HG02642 (cell line): ENCODE data around the gene MYPOP.
"Not testable (repeated sequence)": the region's sequence is repeated elsewhere in the genome, so short reads cannot be mapped to it uniquely, and the experiment has no call there.

Source experiments
- ATAC-seq: cut with Tn5 transposase; IDR thresholded peaks from one replicate; pipeline ENCODE4 v1.9.1; 2021; ENCODE audit warnings: mild to moderate bottlenecking; ENCODE audit not compliant: unreplicated experiment, poor library complexity

Gene MYPOP

DNA sequence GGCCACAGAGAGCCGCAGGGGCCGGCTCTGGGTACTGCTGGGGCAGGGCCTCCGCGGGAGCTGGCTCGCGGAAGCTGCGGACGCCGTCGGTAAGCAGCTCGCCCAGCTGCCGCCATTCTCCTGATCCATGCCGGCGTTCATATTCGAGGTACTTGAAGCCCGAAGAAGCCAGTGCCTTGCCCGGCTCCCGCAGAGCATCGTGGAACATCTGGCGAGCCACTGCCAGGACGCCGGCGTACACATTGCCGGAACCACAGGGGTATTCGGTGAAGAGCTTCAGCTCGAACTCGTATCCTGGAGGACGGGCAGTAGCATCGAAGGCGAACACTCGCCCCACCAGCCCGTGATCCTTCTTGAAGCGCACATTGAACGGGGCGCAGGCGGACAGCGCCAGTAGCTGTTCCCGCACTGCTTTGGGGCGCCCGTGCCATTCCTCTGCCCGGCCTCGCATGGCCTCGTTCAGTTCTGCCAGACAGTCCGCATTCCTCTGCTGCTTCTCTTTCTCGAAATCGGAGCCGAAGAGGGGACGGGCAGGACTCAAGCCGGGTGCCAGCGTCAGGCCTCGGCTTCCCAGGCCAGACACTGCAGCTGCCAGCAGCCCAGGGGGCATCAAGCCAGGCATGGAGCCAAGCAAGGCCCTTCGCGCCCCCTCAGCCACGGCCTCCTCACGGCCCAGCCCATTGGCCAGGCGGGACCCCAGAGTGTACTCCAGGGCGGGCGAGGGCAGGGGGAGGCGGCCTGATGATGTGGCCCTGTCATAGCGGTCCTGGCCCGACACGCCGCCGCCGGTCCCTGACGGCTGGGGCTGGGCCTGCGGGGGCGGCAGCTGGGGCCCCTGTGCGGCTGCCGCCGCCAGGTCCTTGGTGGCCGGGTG is 17.5 kb downstream of the MYPOP start:
- ATAC-seq = peak; percentile 2

DNA sequence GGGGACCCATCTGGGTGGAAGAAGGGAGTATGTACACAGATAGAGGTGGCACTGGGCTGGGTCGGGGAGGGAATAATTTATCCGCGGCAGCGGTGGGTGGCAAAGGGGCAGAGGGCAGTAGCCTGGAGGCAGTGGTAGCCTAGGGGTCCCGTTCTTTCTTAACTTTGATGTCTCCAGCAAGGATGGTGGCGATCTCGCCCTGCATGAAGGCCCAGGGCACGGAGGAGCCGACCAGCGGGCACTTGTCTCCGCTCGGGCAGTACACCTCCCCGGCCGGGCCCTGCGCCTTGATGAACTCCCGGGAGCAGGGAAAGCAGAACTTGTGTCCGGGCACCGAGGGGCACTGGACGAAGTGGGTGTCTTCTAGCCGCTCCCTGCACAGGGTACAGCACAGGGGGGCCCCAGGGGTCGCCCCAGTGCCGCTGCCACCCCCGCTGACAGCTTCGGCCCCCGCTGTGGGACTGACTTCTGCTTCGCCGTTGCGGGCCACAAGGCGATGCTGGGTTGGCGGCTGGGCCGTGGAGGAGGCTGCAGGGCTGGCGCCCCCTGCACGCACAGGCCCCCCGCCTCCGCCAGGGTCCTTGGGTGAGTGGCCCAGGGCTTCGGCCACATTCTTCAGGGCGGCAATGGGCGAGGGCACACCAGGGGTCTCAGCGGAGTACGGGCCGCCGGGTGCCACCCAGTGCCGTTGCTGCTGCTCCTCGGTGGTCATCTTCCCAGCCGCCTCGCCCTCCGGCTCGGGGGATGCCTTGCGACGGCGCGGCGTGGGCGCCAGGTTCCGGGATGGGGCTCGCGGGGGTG is 18.3 kb downstream of the MYPOP start:
- ATAC-seq = no peak

GRCh38 chr19:45883586-45883880 is 18.9 kb downstream of the MYPOP start:
- no peak for ATAC-seq

- no peak for ATAC-seq
These were observed 19.5 kb downstream of the MYPOP start for GRCh38 chr19:45882652-45883585.

DNA sequence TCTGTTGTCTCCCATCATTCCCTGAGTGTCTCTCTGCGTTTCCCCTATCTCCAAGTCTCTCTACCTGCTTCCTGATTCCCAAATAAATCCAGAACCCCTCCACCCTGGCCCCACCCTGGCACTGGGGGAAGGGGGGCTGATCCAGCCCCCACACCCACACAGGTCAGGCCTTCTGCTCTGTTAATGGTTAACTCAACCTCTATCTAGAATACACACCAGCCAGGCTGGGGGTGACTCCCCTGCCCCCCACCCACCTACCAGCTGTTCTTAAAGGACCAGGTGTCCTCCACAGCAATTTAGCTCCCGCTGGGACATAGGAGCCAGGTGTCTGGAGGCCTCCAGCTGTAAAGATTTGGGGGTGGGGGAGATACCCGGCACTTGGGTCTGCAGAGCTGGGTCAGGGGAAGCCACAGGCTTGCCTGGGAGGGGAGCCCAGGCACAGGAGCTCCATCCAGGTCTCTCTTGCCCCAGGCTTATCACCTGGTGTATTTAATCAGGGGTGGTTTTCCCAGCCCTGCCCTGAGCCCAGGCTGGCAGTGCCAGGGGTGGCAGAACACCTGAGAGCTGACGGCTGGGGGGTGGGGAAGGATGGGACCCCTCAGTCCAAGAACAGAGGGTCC is 20.4 kb downstream of the MYPOP start:
- ATAC-seq = no peak

DNA sequence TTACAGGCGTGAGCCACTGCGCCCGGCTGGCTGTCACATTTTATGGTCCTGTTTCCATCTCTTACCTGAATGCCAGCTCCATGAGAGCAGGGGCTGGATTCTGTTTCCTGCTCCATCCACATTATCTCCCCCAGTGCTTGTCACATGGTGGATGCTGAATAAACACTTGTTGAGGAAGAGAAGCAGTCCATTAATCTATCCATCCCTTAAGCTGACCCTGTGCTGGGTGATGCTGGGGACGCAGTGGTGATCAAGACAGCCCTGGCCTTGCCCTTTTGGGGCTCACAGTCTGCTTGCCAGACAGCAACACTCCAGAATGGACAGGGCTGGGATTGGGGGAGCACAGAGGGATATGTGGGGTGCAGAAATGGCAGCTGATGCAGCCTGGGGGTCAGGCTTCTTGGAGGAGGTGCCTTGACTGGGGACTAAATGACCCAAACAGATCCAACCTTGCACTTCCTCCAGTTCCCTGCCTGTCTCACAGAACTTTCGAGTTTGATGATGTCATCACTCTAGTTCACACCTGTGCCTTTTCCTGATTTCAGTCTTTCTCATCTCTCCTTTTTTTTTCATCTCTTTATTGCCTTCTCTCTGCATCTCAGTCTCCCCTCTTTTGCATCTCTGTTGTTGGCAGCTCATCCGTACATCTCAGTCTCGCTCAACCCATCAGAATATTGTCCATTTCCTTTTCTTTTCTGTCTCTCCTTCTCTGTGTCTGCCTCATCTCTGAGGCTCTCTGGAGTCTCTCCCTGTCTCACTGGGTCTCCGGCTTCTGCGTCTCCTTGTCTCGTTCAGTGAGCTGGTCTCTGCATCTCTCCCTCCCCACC is 21.1 kb downstream of the MYPOP start:
- no peak for ATAC-seq

GRCh38 chr19:45879971-45880370 is 22.4 kb downstream of the MYPOP start:
- no peak for ATAC-seq

- ATAC-seq = no peak
These were observed 23.4 kb downstream of the MYPOP start for GRCh38 chr19:45879055-45879454.

- no peak for ATAC-seq
These were observed 24.2 kb downstream of the MYPOP start for GRCh38 chr19:45878043-45878794.

- ATAC-seq = no peak
These were observed 25.8 kb downstream of the MYPOP start for GRCh38 chr19:45876411-45877197.

DNA sequence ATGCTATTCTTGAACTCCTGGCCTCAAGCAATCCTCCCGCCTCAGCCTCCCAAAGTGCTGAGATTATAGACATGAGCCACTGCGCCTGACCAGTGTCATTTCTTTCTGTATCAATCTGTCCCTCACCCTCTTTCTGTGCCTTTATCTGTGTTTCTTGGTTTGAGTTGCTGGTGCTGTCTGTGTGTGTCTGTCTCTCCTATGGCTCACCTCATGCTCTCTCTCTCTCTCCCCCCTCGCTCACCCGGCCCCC is 26.3 kb downstream of the MYPOP start:
- ATAC-seq = no peak

GRCh38 chr19:45874620-45874966 is 27.8 kb downstream of the MYPOP start:
- no peak for ATAC-seq

DNA sequence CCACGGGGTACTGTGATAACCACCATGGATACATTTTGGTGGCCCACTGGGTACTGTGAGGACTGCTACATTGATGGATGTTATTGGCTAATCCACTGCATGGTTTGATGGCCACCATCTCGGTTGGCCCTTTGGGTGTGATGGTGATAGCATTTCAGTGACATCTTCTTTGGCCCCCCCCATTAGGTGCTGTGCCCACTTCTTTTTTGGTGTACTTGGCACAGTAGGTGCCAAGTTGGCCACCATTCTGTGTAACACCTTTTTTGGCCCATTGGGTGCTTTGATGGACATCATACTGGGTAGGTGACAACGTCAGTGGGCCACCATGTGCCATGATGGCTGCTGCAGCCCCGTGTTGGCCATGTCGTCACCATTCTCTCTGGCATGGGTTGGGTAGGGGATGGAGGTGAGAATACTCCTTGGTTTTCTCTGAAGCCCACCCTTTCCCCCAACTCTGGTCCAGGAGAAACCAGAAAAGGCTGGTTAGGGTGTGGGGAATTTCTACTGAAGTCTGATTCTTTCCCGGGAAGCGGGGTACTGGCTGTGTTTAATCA is 29.1 kb downstream of the MYPOP start:
- no peak for ATAC-seq

DNA sequence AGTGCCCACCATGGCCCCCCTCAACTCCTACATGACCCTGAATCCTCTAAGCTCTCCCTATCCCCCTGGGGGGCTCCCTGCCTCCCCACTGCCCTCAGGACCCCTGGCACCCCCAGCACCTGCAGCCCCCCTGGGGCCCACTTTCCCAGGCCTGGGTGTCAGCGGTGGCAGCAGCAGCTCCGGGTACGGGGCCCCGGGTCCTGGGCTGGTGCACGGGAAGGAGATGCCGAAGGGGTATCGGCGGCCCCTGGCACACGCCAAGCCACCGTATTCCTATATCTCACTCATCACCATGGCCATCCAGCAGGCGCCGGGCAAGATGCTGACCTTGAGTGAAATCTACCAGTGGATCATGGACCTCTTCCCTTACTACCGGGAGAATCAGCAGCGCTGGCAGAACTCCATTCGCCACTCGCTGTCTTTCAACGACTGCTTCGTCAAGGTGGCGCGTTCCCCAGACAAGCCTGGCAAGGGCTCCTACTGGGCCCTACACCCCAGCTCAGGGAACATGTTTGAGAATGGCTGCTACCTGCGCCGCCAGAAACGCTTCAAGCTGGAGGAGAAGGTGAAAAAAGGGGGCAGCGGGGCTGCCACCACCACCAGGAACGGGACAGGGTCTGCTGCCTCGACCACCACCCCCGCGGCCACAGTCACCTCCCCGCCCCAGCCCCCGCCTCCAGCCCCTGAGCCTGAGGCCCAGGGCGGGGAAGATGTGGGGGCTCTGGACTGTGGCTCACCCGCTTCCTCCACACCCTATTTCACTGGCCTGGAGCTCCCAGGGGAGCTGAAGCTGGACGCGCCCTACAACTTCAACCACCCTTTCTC is 30.1 kb downstream of the MYPOP start:
- ATAC-seq = no peak

GRCh38 chr19:45870798-45871197 is 31.6 kb downstream of the MYPOP start:
- ATAC-seq = no peak

- ATAC-seq = not testable (repeated sequence)
These were observed 35.2 kb downstream of the MYPOP start for GRCh38 chr19:45867241-45867640.
